ENCODE results near the gene MAGEC2.

The MAGEC2 gene

DNA sequence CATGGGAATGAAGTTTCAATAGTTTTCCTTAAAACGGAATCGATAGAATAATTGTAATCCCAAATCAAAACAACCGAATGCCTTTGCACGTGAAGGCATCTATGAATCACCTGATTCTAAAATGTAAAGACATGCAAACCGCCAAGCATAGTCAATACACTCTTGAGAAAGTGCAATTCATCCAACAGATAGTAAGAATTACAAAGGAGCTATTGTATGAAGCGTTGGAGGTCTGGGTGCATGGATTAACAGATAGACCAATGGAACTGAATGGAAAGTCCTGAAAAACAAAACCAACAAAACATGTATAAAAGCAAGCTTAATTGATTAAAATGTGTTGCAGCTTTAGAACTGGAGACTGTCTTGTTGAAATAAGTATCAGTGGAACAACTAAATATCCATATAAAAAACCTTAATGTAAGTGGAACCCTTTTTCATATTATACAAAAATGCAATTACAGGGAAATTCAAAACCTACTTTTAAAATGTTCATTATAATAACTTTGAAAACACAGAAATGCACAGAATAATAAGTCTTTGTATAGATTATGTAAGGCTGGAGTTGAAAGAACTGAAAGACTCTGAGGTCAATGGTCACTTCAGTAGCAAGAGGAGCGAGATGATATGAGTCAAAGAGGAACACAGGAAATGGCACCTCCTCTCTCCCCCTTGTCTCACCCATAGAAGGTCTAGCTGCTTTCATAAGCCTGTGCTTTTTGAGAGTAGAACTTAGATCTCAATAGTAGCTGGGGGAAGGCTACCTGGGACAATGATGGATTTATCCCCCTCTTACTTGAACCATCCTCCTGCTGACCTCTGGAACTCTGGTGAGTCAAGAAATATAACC, 20.1 kb downstream of the MAGEC2 start:
- in situ Hi-C loops (cut with HindIII; ENCODE audit: low pct_ligation_motif_present, low sequenced_read_pairs), result no loop called here
- Histone ChIP-seq H3K4me3 (ENCODE audit: low read depth, low read length) (no peak overlapping the region), H3K27me3 (replicated peaks) (no peaks in the 10 kb centered on the region), H3K36me3 (replicated peaks) (no peaks in the 10 kb centered on the region), H3K27ac (no peak overlapping the region)
- TF ChIP-seq, protein P1, sequence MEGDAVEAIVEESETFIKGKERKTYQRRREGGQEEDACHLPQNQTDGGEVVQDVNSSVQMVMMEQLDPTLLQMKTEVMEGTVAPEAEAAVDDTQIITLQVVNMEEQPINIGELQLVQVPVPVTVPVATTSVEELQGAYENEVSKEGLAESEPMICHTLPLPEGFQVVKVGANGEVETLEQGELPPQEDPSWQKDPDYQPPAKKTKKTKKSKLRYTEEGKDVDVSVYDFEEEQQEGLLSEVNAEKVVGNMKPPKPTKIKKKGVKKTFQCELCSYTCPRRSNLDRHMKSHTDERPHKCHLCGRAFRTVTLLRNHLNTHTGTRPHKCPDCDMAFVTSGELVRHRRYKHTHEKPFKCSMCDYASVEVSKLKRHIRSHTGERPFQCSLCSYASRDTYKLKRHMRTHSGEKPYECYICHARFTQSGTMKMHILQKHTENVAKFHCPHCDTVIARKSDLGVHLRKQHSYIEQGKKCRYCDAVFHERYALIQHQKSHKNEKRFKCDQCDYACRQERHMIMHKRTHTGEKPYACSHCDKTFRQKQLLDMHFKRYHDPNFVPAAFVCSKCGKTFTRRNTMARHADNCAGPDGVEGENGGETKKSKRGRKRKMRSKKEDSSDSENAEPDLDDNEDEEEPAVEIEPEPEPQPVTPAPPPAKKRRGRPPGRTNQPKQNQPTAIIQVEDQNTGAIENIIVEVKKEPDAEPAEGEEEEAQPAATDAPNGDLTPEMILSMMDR (IDR thresholded peaks at IDR 0.05; ENCODE audit: low read depth, low read length, missing control alignments), result no peak
- DNase-seq, result no peak

DNA sequence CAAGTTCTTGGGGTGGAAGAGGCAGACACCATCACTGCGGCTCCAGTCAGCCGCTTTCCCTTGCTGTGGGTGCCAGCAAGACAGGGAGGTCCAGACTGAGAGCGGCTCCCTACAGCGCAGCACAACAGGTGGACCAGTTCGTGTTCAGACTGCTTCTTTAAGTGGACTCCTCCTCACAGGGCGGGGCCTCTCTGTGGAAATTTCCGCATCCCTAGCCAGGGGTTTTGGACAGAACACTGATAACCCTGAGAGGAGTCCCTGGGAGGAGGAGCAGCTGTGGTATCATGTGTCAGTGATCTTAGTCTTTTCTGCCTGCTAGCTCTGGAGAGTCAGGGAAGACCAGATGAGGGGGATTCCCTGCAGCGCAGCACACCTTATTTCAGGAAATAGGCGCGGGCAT, 48.5 kb downstream of the MAGEC2 start:
- H3K27me3 ChIP-seq (replicated peaks), result no peaks in the 10 kb centered on the region
- DNase-seq, result no peak
- no peak overlapping the region for H3K4me3 ChIP-seq (ENCODE audit: low read depth, low read length)
- in situ Hi-C loops (cut with HindIII; ENCODE audit: low pct_ligation_motif_present, low sequenced_read_pairs), result no loop called here
- no peak overlapping the region for H3K27ac ChIP-seq
- no peaks in the 10 kb centered on the region for H3K36me3 ChIP-seq (replicated peaks)
- TF ChIP-seq, protein P1 (IDR thresholded peaks at IDR 0.05; ENCODE audit: low read depth, low read length, missing control alignments), result no peak

All from brain microvascular endothelial cell (primary cell).